GM12878 (cell line): ENCODE data around the gene PRTFDC1. TPM values are rescaled to one million over a fixed set of nuclear protein-coding genes. Genes with fewer than 3 reads are reported as not detected.

Source experiments
- ATAC-seq: fragments of 200-7000 bp; cut with Tn5 transposase; 3 replicates; pipeline ENCODE4 v1.9.1; 2020; ENCODE audit warnings: mild to moderate bottlenecking, moderate library complexity
- BruUV-seq: library from RNA; stranded (reverse); fragments of 400-500 nt; replicated peaks from 2 replicates; lab custom pipeline; 2021; lab: Mats Ljungman, UMichigan
- CTCF ChIA-PET: fragments of 300-600 bp; sonication (Branson Sonifier 250); formaldehyde crosslinking; extraction: SDS; loops from one replicate; lab custom pipeline; 2021; ENCODE audit warnings: inconsistent platforms; lab: Yijun Ruan, JAX
- POLR2A ChIA-PET: fragments of 350-600 bp; formaldehyde crosslinking; extraction: SDS; loops from one replicate; lab custom pipeline; 2021; ENCODE audit warnings: inconsistent platforms; lab: Charles Lee
- RAD21 ChIA-PET: fragments of 300-600 bp; sonication (Branson Sonifier 250); formaldehyde crosslinking; loops from one replicate; lab custom pipeline; 2023; ENCODE audit warnings: antibody characterized with exemption; ENCODE audit not compliant: unreplicated experiment; lab: Charles Lee
- SMC1A ChIA-PET: fragments of 300-600 bp; sonication (Branson Sonifier 250); formaldehyde crosslinking; loops from one replicate; lab custom pipeline; 2023; ENCODE audit not compliant: unreplicated experiment, uncharacterized antibody; lab: Charles Lee
- DNase-seq: peaks from one replicate; pipeline ENCODE4 v3.0.0-alpha.2; 2011; ENCODE audit warnings: low read depth, low spot score
- FAIRE-seq: peaks from 3 replicates; lab custom pipeline; 2011; peaks lifted over from hg19 to GRCh38; lab: Jason Lieb, UNC
- H2AFZ ChIP-seq: 2 replicates; pipeline ENCODE4 v1.6.0; 2011; ENCODE audit warnings: low read depth, low read length, control low read depth; ENCODE audit not compliant: control insufficient read depth
- H3K27ac ChIP-seq: 2 replicates; pipeline ENCODE4 v1.5.1; 2011; ENCODE audit warnings: control low read depth; ENCODE audit not compliant: control insufficient read depth, insufficient read depth
- H3K27me3 ChIP-seq, 2 experiments: replicated peaks in 1 of 2; 2 replicates each; pipeline versions ENCODE4 v1.6.0 to v1.6.1; 2011; ENCODE audit warnings: low read length in 1 of 2; ENCODE audit not compliant: control insufficient read depth in 2 of 2, insufficient read depth in 2 of 2
- H3K36me3 ChIP-seq, 2 experiments: 2 replicates each; pipeline ENCODE4 v1.5.1; 2011; ENCODE audit warnings: low read length in 1 of 2; ENCODE audit not compliant: control insufficient read depth in 2 of 2, insufficient read depth in 2 of 2
- H3K4me1 ChIP-seq: 2 replicates; pipeline ENCODE4 v1.6.1; 2011; ENCODE audit warnings: mild to moderate bottlenecking, low read length, moderate library complexity, mixed read lengths; ENCODE audit not compliant: control insufficient read depth, insufficient read depth
- H3K4me2 ChIP-seq: 2 replicates; pipeline ENCODE4 v1.6.0; 2011; ENCODE audit warnings: control low read depth; ENCODE audit not compliant: control insufficient read depth, insufficient read depth
- H3K4me3 ChIP-seq: fragments of 200-600 bp; sonication (generic); 2 replicates; pipeline ENCODE4 v1.5.1; 2016
- H3K79me2 ChIP-seq: 2 replicates; pipeline ENCODE4 v1.6.0; 2011; ENCODE audit warnings: low read length; ENCODE audit not compliant: control insufficient read depth, insufficient read depth
- H3K9ac ChIP-seq: 2 replicates; pipeline ENCODE4 v1.8.0; 2011; ENCODE audit warnings: low read length, control low read depth, mixed read lengths; ENCODE audit not compliant: control insufficient read depth, insufficient read depth
- H3K9me3 ChIP-seq: replicated peaks from 3 replicates; pipeline ENCODE4 v1.5.1; 2011; ENCODE audit warnings: mild to moderate bottlenecking, low read length; ENCODE audit not compliant: control insufficient read depth, insufficient read depth
- H4K20me1 ChIP-seq: 2 replicates; pipeline ENCODE4 v1.6.0; 2011; ENCODE audit not compliant: control insufficient read depth, insufficient read depth
- BACH1 ChIP-seq: fragments of 450-650 bp; IDR thresholded peaks from 2 replicates; pipeline ENCODE4 v1.6.1; 2017; ENCODE audit warnings: mild to moderate bottlenecking, borderline replicate concordance
- PAX8 ChIP-seq: fragments of 450-650 bp; IDR thresholded peaks from 2 replicates; pipeline ENCODE4 v1.6.1; 2017; ENCODE audit warnings: mild to moderate bottlenecking, moderate library complexity
- POLR2AphosphoS5 ChIP-seq: IDR thresholded peaks from 2 replicates; pipeline ENCODE4 v1.6.1; 2011; ENCODE audit warnings: mild to moderate bottlenecking, low read length, inconsistent platforms
- RB1 ChIP-seq: fragments of 450-650 bp; formaldehyde crosslinking; IDR thresholded peaks from 2 replicates; pipeline ENCODE4 v1.6.1; 2017; ENCODE audit warnings: mild to moderate bottlenecking, borderline replicate concordance
- SIX5 ChIP-seq: IDR thresholded peaks from 2 replicates; pipeline ENCODE4 v1.6.1; 2011; ENCODE audit warnings: mild to moderate bottlenecking, low read depth, low read length, moderate library complexity; ENCODE audit not compliant: severe bottlenecking
- TCF3 ChIP-seq: IDR thresholded peaks from 2 replicates; pipeline ENCODE4 v1.6.1; 2012; ENCODE audit warnings: low read depth, mild to moderate bottlenecking, low read length, borderline replicate concordance; ENCODE audit not compliant: insufficient read depth
- ZNF24 ChIP-seq: fragments of 450-650 bp; IDR thresholded peaks from 2 replicates; pipeline ENCODE4 v1.6.1; 2017; ENCODE audit warnings: antibody characterized with exemption, mild to moderate bottlenecking
- ZNF384 ChIP-seq: IDR thresholded peaks from 2 replicates; pipeline ENCODE4 v1.6.1; 2012; ENCODE audit warnings: low read depth, mild to moderate bottlenecking, low read length, improper control_type of control experiment, borderline replicate concordance
- WGBS: methylation state at CpG from one replicate; pipeline ENCODE4 v1.1.6; 2016; ENCODE audit warnings: low lambda C conversion rate; ENCODE audit not compliant: insufficient replicate concordance, insufficient coverage; ENCODE audit errors: missing lambda C conversion rate; 5-methylcytosine and 5-hydroxymethylcytosine counted together
- in situ Hi-C: fragments of 300-500 bp; cut with MboI; formaldehyde crosslinking; loops from 9 replicates; pipeline ENCODE4 v1.14.3; 2018; ENCODE audit warnings: mixed read lengths
- intact Hi-C: fragments of 100-400 bp; cut with micrococcal nuclease; formaldehyde crosslinking; loops from one replicate; pipeline ENCODE4 v1.14.2; 2022; ENCODE audit not compliant: unreplicated experiment
- polyA plus RNA-seq, 11 experiments: library from polyadenylated mRNA; depleted of rRNA in 4 of 11; unstranded in 6 of 11; stranded (reverse) in 5 of 11; fragments of >200 nt; fragmentation: Nextera tagmentation in 4 of 11; fragmentation: Illumina TruSeq in 1 of 11; extraction: Ambion mirVana in 4 of 11; extraction: Trizol in 1 of 11; gene quantifications; 1 replicate in 1 of 11; 2 replicates in 10 of 11; pipeline versions ENCODE4 v1.2.1 to v1.2.3, GENCODE V29; 2011 to 2016; ENCODE audit warnings: inconsistent platforms in 2 of 11, missing spikeins in 2 of 11, low read depth in 1 of 11
- total RNA-seq, 4 experiments: library from RNA; depleted of rRNA in 3 of 4; stranded (reverse); fragments of >200 nt in 3 of 4; fragmentation: Illumina TruSeq in 1 of 4; extraction: Trizol in 1 of 4; gene quantifications; 2 replicates each; pipeline versions ENCODE4 v1.2.1 to v1.2.3, GENCODE V29; 2013 to 2021
- TF ChIP-seq, protein P1 (sequence below): fragments of 450-650 bp; IDR thresholded peaks from 2 replicates; pipeline ENCODE4 v1.6.1; 2017; ENCODE audit warnings: mild to moderate bottlenecking, moderate library complexity
- TF ChIP-seq, protein P2 (sequence below): fragments of 150-350 bp; IDR thresholded peaks from 2 replicates; pipeline ENCODE4 v1.6.1; 2016; ENCODE audit warnings: low read depth, low read length
- TF ChIP-seq, protein P3 (sequence below): fragments of 450-650 bp; IDR thresholded peaks from 2 replicates; pipeline ENCODE4 v1.6.1; 2017; ENCODE audit warnings: antibody characterized with exemption, mild to moderate bottlenecking, moderate library complexity

PRTFDC1 gene
- total and polyA plus RNA-seq, 10 of the 15 experiments (the other 5 are each of a cell fraction or from before 2014, with no cell fraction given), result 5.5 to 17.3 (median 11.3) TPM

DNA sequence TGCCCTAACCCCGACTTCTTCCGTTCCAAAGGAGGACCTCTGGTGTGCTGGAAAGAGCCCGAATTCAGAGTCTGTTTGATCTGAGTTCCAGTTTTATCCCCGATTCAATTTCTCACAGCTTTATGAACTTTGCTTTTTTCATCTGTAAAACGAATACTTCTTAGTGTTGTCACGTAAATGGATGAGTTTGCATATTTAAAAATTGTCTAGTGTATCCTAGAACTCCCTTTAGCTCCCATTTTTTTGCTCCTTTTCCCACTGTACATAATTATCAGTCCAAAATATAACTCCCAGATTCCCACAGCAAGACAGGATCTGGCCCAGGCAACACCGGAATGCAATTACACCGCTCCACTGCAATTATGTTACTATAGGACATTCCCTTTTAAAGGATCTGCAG, 148.0 kb downstream of the PRTFDC1 start:
- WGBS, result 59% methylated on average over 8 of the region's 8 CpGs
- Histone ChIP-seq H3K9ac (no peak overlapping the region), H3K27me3 (no peaks in the 10 kb centered on the region), H3K4me2 (no peak overlapping the region), H4K20me1 (no peaks in the 10 kb centered on the region), H3K27ac (no peak overlapping the region), H3K36me3 (no peaks in the 10 kb centered on the region), H3K4me1 (no peaks in the 10 kb centered on the region), H3K9me3 (no peaks in the 10 kb centered on the region), H2AFZ (no peak overlapping the region), H3K79me2 (no peaks in the 10 kb centered on the region), H3K4me3 (no peak overlapping the region)
- BruUV-seq, result no TSS peak
- ChIA-PET CTCF (interaction anchor here (0.9 to 1.3 kb wide), 2 partner anchors 187 to 277 kb away, joined by 3 to 4 read pairs; no protein-coding TSS in a partner anchor), SMC1A (interaction anchor here (0.8 to 1.4 kb wide), 4 partner anchors 13 to 89 kb away, joined by 3 to 4 read pairs (median 3); no protein-coding TSS in a partner anchor), RAD21 (no interaction called here), POLR2A (interaction anchor here (0.7 kb wide), 1 partner anchor 180 kb away, joined by 9 read pairs; no protein-coding TSS in a partner anchor)
- DNase-seq, result no peak
- intact Hi-C loops (no loop called here), in situ Hi-C loops (no loop called here)
- FAIRE-seq, result no peak
- ATAC-seq, result no peak
- TF ChIP-seq PAX8 (no peak), ZNF24 (no peak), BACH1 (no peak), RB1 (no peak), SIX5 (no peak), ZNF384 (no peak), POLR2AphosphoS5 (no peak), TCF3 (no peak)
- TF ChIP-seq, protein P1, sequence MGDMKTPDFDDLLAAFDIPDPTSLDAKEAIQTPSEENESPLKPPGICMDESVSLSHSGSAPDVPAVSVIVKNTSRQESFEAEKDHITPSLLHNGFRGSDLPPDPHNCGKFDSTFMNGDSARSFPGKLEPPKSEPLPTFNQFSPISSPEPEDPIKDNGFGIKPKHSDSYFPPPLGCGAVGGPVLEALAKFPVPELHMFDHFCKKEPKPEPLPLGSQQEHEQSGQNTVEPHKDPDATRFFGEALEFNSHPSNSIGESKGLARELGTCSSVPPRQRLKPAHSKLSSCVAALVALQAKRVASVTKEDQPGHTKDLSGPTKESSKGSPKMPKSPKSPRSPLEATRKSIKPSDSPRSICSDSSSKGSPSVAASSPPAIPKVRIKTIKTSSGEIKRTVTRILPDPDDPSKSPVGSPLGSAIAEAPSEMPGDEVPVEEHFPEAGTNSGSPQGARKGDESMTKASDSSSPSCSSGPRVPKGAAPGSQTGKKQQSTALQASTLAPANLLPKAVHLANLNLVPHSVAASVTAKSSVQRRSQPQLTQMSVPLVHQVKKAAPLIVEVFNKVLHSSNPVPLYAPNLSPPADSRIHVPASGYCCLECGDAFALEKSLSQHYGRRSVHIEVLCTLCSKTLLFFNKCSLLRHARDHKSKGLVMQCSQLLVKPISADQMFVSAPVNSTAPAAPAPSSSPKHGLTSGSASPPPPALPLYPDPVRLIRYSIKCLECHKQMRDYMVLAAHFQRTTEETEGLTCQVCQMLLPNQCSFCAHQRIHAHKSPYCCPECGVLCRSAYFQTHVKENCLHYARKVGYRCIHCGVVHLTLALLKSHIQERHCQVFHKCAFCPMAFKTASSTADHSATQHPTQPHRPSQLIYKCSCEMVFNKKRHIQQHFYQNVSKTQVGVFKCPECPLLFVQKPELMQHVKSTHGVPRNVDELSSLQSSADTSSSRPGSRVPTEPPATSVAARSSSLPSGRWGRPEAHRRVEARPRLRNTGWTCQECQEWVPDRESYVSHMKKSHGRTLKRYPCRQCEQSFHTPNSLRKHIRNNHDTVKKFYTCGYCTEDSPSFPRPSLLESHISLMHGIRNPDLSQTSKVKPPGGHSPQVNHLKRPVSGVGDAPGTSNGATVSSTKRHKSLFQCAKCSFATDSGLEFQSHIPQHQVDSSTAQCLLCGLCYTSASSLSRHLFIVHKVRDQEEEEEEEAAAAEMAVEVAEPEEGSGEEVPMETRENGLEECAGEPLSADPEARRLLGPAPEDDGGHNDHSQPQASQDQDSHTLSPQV, result no peak
- TF ChIP-seq, protein P2, sequence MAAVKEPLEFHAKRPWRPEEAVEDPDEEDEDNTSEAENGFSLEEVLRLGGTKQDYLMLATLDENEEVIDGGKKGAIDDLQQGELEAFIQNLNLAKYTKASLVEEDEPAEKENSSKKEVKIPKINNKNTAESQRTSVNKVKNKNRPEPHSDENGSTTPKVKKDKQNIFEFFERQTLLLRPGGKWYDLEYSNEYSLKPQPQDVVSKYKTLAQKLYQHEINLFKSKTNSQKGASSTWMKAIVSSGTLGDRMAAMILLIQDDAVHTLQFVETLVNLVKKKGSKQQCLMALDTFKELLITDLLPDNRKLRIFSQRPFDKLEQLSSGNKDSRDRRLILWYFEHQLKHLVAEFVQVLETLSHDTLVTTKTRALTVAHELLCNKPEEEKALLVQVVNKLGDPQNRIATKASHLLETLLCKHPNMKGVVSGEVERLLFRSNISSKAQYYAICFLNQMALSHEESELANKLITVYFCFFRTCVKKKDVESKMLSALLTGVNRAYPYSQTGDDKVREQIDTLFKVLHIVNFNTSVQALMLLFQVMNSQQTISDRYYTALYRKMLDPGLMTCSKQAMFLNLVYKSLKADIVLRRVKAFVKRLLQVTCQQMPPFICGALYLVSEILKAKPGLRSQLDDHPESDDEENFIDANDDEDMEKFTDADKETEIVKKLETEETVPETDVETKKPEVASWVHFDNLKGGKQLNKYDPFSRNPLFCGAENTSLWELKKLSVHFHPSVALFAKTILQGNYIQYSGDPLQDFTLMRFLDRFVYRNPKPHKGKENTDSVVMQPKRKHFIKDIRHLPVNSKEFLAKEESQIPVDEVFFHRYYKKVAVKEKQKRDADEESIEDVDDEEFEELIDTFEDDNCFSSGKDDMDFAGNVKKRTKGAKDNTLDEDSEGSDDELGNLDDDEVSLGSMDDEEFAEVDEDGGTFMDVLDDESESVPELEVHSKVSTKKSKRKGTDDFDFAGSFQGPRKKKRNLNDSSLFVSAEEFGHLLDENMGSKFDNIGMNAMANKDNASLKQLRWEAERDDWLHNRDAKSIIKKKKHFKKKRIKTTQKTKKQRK, result no peak
- TF ChIP-seq, protein P3, sequence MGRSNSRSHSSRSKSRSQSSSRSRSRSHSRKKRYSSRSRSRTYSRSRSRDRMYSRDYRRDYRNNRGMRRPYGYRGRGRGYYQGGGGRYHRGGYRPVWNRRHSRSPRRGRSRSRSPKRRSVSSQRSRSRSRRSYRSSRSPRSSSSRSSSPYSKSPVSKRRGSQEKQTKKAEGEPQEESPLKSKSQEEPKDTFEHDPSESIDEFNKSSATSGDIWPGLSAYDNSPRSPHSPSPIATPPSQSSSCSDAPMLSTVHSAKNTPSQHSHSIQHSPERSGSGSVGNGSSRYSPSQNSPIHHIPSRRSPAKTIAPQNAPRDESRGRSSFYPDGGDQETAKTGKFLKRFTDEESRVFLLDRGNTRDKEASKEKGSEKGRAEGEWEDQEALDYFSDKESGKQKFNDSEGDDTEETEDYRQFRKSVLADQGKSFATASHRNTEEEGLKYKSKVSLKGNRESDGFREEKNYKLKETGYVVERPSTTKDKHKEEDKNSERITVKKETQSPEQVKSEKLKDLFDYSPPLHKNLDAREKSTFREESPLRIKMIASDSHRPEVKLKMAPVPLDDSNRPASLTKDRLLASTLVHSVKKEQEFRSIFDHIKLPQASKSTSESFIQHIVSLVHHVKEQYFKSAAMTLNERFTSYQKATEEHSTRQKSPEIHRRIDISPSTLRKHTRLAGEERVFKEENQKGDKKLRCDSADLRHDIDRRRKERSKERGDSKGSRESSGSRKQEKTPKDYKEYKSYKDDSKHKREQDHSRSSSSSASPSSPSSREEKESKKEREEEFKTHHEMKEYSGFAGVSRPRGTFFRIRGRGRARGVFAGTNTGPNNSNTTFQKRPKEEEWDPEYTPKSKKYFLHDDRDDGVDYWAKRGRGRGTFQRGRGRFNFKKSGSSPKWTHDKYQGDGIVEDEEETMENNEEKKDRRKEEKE, result no peak
